Lower leg skin (tissue), 3 donors: Measurements from ENCODE around the gene TRAPPC5.

Experiments used
- POLR2A ChIP-seq, 2 donors: fragments of 450-650 bp; IDR thresholded peaks; one replicate each; pipeline ENCODE4 v1.6.1; 2016 to 2017; ENCODE audit warnings: antibody characterized with exemption in 2 of 2, mild to moderate bottlenecking in 1 of 2, moderate library complexity in 1 of 2
- TF ChIP-seq, protein P1 (sequence below), 3 donors: fragments of 450-650 bp; IDR thresholded peaks; one replicate each; pipeline ENCODE4 v1.5.1; 2016; ENCODE audit warnings: antibody characterized with exemption in 3 of 3, mild to moderate bottlenecking in 3 of 3, moderate library complexity in 2 of 3

DNA sequence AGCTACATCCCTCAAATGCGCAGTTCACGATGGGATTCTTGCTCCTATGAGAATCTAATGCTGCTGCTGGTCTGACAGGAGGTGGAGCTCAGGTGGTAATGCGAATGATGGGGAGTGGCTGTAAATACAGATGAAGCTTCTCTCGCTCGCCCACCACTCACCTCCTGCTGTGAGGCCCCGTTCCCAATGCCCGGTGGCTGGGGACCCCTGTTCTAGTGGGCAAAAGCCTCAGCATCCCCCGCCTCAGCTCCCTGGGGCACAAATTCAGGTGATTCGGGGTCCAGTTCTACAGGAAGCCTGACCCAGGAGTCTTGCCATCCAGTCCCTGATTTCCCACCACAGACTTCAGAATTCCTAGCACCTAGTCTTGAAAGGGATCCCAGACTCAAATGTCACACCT lies 8.1 kb upstream of the TRAPPC5 start:
- TF ChIP-seq POLR2A (IDR thresholded peaks at IDR 0.05), result no peak
- TF ChIP-seq, protein P1, sequence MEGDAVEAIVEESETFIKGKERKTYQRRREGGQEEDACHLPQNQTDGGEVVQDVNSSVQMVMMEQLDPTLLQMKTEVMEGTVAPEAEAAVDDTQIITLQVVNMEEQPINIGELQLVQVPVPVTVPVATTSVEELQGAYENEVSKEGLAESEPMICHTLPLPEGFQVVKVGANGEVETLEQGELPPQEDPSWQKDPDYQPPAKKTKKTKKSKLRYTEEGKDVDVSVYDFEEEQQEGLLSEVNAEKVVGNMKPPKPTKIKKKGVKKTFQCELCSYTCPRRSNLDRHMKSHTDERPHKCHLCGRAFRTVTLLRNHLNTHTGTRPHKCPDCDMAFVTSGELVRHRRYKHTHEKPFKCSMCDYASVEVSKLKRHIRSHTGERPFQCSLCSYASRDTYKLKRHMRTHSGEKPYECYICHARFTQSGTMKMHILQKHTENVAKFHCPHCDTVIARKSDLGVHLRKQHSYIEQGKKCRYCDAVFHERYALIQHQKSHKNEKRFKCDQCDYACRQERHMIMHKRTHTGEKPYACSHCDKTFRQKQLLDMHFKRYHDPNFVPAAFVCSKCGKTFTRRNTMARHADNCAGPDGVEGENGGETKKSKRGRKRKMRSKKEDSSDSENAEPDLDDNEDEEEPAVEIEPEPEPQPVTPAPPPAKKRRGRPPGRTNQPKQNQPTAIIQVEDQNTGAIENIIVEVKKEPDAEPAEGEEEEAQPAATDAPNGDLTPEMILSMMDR (IDR thresholded peaks at IDR 0.05), result no peak
